NB4 (cell line): ENCODE data around the gene TRUB2.

ENCODE experiments used
- DNase-seq: peaks from one replicate; pipeline ENCODE4 v3.0.0; 2010; ENCODE audit warnings: low read depth
- H3K4me3 ChIP-seq: one replicate; pipeline ENCODE4 v1.5.1; 2011; ENCODE audit warnings: mild to moderate bottlenecking, low read depth, low read length, moderate library complexity
- MYC ChIP-seq: IDR thresholded peaks from 2 replicates; pipeline ENCODE4 v1.6.1; 2011; ENCODE audit warnings: low read depth, low read length
- POLR2A ChIP-seq: IDR thresholded peaks from 2 replicates; pipeline ENCODE4 v1.6.1; 2011; ENCODE audit warnings: mild to moderate bottlenecking; ENCODE audit not compliant: insufficient read length; ENCODE audit errors: extremely low read depth
- TF ChIP-seq, protein P1 (sequence below): IDR thresholded peaks from 2 replicates; pipeline ENCODE4 v1.6.1; 2011; ENCODE audit warnings: low read depth, low read length
- TF ChIP-seq, protein P2 (sequence below): IDR thresholded peaks from one replicate; pipeline ENCODE4 v1.5.1; 2012; ENCODE audit warnings: low read depth, low read length

Gene TRUB2

DNA sequence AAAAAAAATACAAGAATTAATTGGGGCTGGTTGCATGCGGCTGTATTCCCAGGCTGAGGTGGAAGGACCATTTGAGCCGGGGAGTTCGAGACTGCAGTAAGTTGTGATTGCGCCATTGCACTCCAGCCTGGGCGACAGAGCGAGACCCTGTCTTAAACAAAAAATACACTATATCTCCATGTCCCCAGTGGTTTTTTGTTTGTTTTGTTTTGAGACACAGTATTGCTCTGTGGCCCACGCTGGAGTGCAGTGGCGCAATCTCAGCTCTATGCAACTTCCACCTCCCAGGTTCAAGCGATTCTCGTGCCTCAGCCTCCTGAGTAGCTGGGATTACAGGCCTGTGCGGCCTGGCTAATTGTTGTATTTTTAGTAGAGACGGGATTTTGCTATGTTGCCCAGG is 1.5 kb upstream of the TRUB2 start:
- peak; percentile 40 for DNase-seq
- H3K4me3 ChIP-seq: peak overlapping the region; percentile 89
- TF ChIP-seq, protein P1, sequence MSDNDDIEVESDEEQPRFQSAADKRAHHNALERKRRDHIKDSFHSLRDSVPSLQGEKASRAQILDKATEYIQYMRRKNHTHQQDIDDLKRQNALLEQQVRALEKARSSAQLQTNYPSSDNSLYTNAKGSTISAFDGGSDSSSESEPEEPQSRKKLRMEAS: no peak
- no peak for TF ChIP-seq POLR2A
- TF ChIP-seq, protein P2, sequence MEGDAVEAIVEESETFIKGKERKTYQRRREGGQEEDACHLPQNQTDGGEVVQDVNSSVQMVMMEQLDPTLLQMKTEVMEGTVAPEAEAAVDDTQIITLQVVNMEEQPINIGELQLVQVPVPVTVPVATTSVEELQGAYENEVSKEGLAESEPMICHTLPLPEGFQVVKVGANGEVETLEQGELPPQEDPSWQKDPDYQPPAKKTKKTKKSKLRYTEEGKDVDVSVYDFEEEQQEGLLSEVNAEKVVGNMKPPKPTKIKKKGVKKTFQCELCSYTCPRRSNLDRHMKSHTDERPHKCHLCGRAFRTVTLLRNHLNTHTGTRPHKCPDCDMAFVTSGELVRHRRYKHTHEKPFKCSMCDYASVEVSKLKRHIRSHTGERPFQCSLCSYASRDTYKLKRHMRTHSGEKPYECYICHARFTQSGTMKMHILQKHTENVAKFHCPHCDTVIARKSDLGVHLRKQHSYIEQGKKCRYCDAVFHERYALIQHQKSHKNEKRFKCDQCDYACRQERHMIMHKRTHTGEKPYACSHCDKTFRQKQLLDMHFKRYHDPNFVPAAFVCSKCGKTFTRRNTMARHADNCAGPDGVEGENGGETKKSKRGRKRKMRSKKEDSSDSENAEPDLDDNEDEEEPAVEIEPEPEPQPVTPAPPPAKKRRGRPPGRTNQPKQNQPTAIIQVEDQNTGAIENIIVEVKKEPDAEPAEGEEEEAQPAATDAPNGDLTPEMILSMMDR: no peak
- TF ChIP-seq MYC: no peak

DNA sequence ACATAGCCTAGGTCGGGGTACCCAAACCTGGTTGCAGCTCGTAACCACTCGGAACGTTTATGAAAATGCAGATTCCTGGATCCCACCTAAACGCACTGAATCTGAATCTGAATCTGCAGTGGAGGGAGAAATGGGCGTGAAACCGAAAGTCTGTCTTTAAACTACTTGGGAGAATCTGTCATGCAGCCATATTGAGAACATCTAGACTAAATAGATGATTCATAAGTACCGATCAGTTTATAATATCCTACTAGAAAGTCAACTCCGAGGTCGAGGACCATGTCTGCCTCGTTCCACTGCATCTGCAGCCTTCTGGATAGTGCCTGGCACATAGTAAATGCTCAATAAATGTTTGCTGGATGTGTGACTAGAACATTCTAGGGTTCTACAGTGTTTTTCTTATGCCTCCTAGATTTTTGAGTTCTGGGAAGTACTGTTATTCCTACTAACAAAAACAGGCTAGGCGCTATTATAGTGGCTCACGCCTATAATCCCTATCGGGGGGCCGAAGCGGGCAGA is 1.0 kb upstream of the TRUB2 start:
- TF ChIP-seq POLR2A: no peak
- no peak for TF ChIP-seq MYC
- TF ChIP-seq, protein P2: no peak
- TF ChIP-seq, protein P1: no peak
- H3K4me3 ChIP-seq: peak overlapping the region; percentile 89
- DNase-seq: no peak

DNA sequence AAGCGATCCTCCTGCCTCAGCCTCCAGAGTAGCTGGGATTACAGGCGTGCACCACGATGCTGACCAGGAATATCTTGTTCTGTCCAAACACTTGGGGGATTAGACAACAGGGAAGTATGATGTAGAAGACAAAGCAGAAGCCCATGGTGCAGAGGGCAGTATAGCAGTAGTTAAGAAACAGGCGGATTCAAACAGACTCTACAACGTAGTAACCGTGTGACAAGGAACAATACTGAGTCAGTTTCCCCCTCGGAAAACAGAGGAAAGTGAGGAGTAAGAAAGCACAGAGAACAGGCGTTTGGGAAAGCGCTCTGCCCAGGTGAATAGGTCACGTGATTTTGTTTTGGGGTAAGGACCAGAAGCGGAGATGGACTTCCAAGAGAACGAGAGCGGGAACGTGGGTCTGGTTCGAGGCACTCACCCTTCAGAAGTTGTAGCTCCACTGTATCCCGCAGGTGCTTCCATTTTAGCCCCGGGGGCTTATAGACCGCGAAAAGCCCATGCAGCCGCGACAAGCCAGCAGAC is 306 bp downstream of the TRUB2 start:
- H3K4me3 ChIP-seq: peak overlapping the region; percentile 89
- no peak for DNase-seq
- TF ChIP-seq MYC (no peak), POLR2A (no peak)
- TF ChIP-seq, protein P1: no peak
- TF ChIP-seq, protein P2: no peak

DNA sequence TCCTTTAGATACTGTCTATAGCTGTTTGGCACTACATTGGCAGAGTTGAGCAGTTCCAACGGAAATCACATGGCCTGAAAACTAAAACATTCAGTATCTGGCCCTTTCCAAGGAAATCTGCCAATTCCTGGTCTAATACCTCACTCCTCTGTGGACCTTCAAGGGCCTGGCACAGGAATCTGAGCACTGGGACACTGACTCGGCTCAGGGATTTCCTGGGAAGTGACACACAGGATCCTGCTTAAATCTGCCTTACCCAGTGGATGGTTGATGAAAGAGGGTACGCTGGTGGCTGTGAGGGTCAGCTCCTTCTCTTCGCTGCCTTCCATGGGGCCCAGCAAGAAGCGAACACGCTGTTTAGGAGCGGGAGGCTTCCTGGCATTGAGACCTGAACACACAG is 904 bp downstream of the TRUB2 start:
- DNase-seq: no peak
- peak overlapping the region; percentile 89 for H3K4me3 ChIP-seq
- no peak for TF ChIP-seq MYC
- TF ChIP-seq, protein P2: no peak
- TF ChIP-seq, protein P1: no peak
- no peak for TF ChIP-seq POLR2A

GRCh38 chr9:128317629-128318028 is 4.6 kb downstream of the TRUB2 start:
- no peak for DNase-seq
- no peak overlapping the region for H3K4me3 ChIP-seq
- TF ChIP-seq, protein P2: no peak
- TF ChIP-seq, protein P1: no peak
- TF ChIP-seq MYC (no peak), POLR2A (no peak)

- TF ChIP-seq MYC (no peak), POLR2A (no peak)
- TF ChIP-seq, protein P2: no peak
- TF ChIP-seq, protein P1: no peak
- H3K4me3 ChIP-seq: no peak overlapping the region
Measured at GRCh38 chr9:128316421-128316820, 5.8 kb downstream of the TRUB2 start.

More at GRCh38 chr9:128316421-128316820, 5.8 kb downstream of the TRUB2 start:
- DNase-seq: no peak
